Activated CD4-positive, alpha-beta T cell treated with anti-CD3 and anti-CD28 coated beads, Interleukin-2, amount 10 ng/mL, durations not matched to agents 24 days and 14 days (primary cell): ENCODE results near the gene NEMP2. TPM values are rescaled to one million over a fixed set of nuclear protein-coding genes. Genes with fewer than 3 reads are reported as not detected.

Experiments
- DNase-seq: peaks from one replicate; pipeline ENCODE4 v3.0.0; 2022
- H3K27ac Mint-ChIP-seq: one replicate; pipeline ENCODE4 v1.8.0; 2022; ENCODE audit warnings: mild to moderate bottlenecking, mixed read lengths
- H3K27me3 Mint-ChIP-seq: one replicate; pipeline ENCODE4 v1.8.0; 2022; ENCODE audit warnings: mixed read lengths
- H3K36me3 Mint-ChIP-seq: one replicate; pipeline ENCODE4 v1.8.0; 2022; ENCODE audit warnings: low read depth, mild to moderate bottlenecking, mixed read lengths
- H3K4me1 Mint-ChIP-seq: one replicate; pipeline ENCODE4 v1.8.0; 2021; ENCODE audit warnings: mixed read lengths
- H3K4me3 Mint-ChIP-seq: one replicate; pipeline ENCODE4 v1.8.0; 2022; ENCODE audit warnings: mild to moderate bottlenecking, moderate library complexity, mixed read lengths
- H3K9me3 Mint-ChIP-seq: one replicate; pipeline ENCODE4 v1.8.0; 2021; ENCODE audit warnings: mixed read lengths
- intact Hi-C: fragments of 100-400 bp; cut with micrococcal nuclease; formaldehyde crosslinking; loops from one replicate; pipeline ENCODE4 v1.15.1; 2023
- total RNA-seq: library from RNA; stranded (reverse); gene quantifications from 2 replicates; pipeline ENCODE4 v1.2.3, GENCODE V29; 2022

NEMP2 gene
- total RNA-seq, 1 donor from 2014 or later = 19.0 TPM

GRCh38 chr2:190459881-190460280, 74.6 kb downstream of the NEMP2 start:
- peaks cover 6% of the 10 kb centered on the region for H3K4me1 Mint-ChIP-seq
- no peak for DNase-seq
- H3K27ac Mint-ChIP-seq = no peak overlapping the region
- peaks cover 28% of the 10 kb centered on the region for H3K36me3 Mint-ChIP-seq
- intact Hi-C loops = no loop called here
- H3K27me3 Mint-ChIP-seq = no peaks in the 10 kb centered on the region
- no peaks in the 10 kb centered on the region for H3K9me3 Mint-ChIP-seq
- no peak overlapping the region for H3K4me3 Mint-ChIP-seq

GRCh38 chr2:190458352-190459107, 76.0 kb downstream of the NEMP2 start:
- intact Hi-C loops = no loop called here
- no peak overlapping the region for H3K27ac Mint-ChIP-seq
- H3K4me1 Mint-ChIP-seq = peaks cover 2% of the 10 kb centered on the region
- peaks cover 35% of the 10 kb centered on the region for H3K36me3 Mint-ChIP-seq
- H3K9me3 Mint-ChIP-seq = no peaks in the 10 kb centered on the region
- no peak for DNase-seq
- no peak overlapping the region for H3K4me3 Mint-ChIP-seq
- no peaks in the 10 kb centered on the region for H3K27me3 Mint-ChIP-seq

- H3K9me3 Mint-ChIP-seq = no peaks in the 10 kb centered on the region
- no peak overlapping the region for H3K4me3 Mint-ChIP-seq
- peaks cover 38% of the 10 kb centered on the region for H3K36me3 Mint-ChIP-seq
- DNase-seq = no peak
- H3K4me1 Mint-ChIP-seq = peaks cover 6% of the 10 kb centered on the region
- H3K27me3 Mint-ChIP-seq = no peaks in the 10 kb centered on the region
- no peak overlapping the region for H3K27ac Mint-ChIP-seq
- intact Hi-C loops = no loop called here
These were observed 77.3 kb downstream of the NEMP2 start for GRCh38 chr2:190457256-190457655.

- Mint-ChIP-seq H3K36me3 (peaks cover 40% of the 10 kb centered on the region), H3K9me3 (no peaks in the 10 kb centered on the region), H3K27ac (no peak overlapping the region), H3K4me1 (peaks cover 7% of the 10 kb centered on the region), H3K4me3 (no peak overlapping the region), H3K27me3 (no peaks in the 10 kb centered on the region)
- intact Hi-C loops = no loop called here
- DNase-seq = no peak
These were observed 77.7 kb downstream of the NEMP2 start for GRCh38 chr2:190456833-190457232.

GRCh38 chr2:190455358-190456095, 79.0 kb downstream of the NEMP2 start:
- Mint-ChIP-seq H3K4me3 (no peak overlapping the region), H3K36me3 (peaks cover 47% of the 10 kb centered on the region), H3K27ac (no peak overlapping the region), H3K4me1 (peaks cover 16% of the 10 kb centered on the region), H3K27me3 (no peaks in the 10 kb centered on the region), H3K9me3 (no peaks in the 10 kb centered on the region)
- no peak for DNase-seq
- intact Hi-C loops = no loop called here

GRCh38 chr2:190454795-190455194, 79.7 kb downstream of the NEMP2 start:
- DNase-seq = no peak
- H3K27ac Mint-ChIP-seq = no peak overlapping the region
- intact Hi-C loops = no loop called here
- H3K36me3 Mint-ChIP-seq = peaks cover 44% of the 10 kb centered on the region
- peaks cover 16% of the 10 kb centered on the region for H3K4me1 Mint-ChIP-seq
- H3K4me3 Mint-ChIP-seq = no peak overlapping the region
- no peaks in the 10 kb centered on the region for H3K9me3 Mint-ChIP-seq
- H3K27me3 Mint-ChIP-seq = no peaks in the 10 kb centered on the region

Other genes starting within 250 kb of the NEMP2 start
- 26.7 and 29.1 TPM in 2 replicates for gene HIBCH, start 214.9 kb downstream of the NEMP2 start, total RNA-seq
- 9.2 and 10.3 TPM in 2 replicates for gene INPP1, start 191.1 kb downstream of the NEMP2 start, total RNA-seq
- 44.6 and 45.3 TPM in 2 replicates for gene MFSD6, start 126.4 kb downstream of the NEMP2 start, total RNA-seq
- 34.1 and 37.4 TPM in 2 replicates for gene NAB1, start 114.4 kb upstream of the NEMP2 start, total RNA-seq